ENCODE measurements around the gene MACF1.
A peak's percentile ranks its signal among the peaks of the same experiment; 100 is the strongest.

MACF1 gene

GRCh38 chr1:39294531-39294930, 90.0 kb downstream of the MACF1 start:
- no peak for DNase-seq

- DNase-seq, result no peak
These were observed 91.4 kb downstream of the MACF1 start for GRCh38 chr1:39295901-39296300.

- no peak for DNase-seq
These were observed 93.1 kb downstream of the MACF1 start for GRCh38 chr1:39297551-39297950.

GRCh38 chr1:39301606-39302005, 97.1 kb downstream of the MACF1 start:
- no peak for DNase-seq

- DNase-seq, result no peak
These were observed 101.1 kb downstream of the MACF1 start for GRCh38 chr1:39305555-39305954.

- DNase-seq, result no peak
These were observed 105.5 kb downstream of the MACF1 start for GRCh38 chr1:39310015-39310414.

- DNase-seq, result no peak
These were observed 106.2 kb downstream of the MACF1 start for GRCh38 chr1:39310691-39311090.

GRCh38 chr1:39317111-39317510, 112.6 kb downstream of the MACF1 start:
- no peak for DNase-seq

- DNase-seq, result no peak
These were observed 113.6 kb downstream of the MACF1 start for GRCh38 chr1:39317910-39318633.

- DNase-seq, result no peak
These were observed 117.5 kb downstream of the MACF1 start for GRCh38 chr1:39321979-39322378.

GRCh38 chr1:39322431-39322830, 117.9 kb downstream of the MACF1 start:
- DNase-seq, result no peak

GRCh38 chr1:39324888-39325287, 120.4 kb downstream of the MACF1 start:
- no peak for DNase-seq

- no peak for DNase-seq
These were observed 122.3 kb downstream of the MACF1 start for GRCh38 chr1:39326836-39327235.

- DNase-seq, result no peak
These were observed 123.6 kb downstream of the MACF1 start for GRCh38 chr1:39328095-39328494.

- no peak for DNase-seq
These were observed 124.2 kb downstream of the MACF1 start for GRCh38 chr1:39328586-39329121.

GRCh38 chr1:39331647-39332046, 127.2 kb downstream of the MACF1 start:
- peak in 1 of 58 donors; percentile 9 for DNase-seq

- peak in 10 of 58 donors; percentile 1 to 28 (median 6) for DNase-seq
These were observed 127.8 kb downstream of the MACF1 start for GRCh38 chr1:39332291-39332690.

- no peak for DNase-seq
These were observed 128.3 kb downstream of the MACF1 start for GRCh38 chr1:39332828-39333227.

GRCh38 chr1:39333296-39333695, 128.8 kb downstream of the MACF1 start:
- no peak for DNase-seq

GRCh38 chr1:39335216-39335615, 130.7 kb downstream of the MACF1 start:
- no peak for DNase-seq

GRCh38 chr1:39337067-39337466, 132.6 kb downstream of the MACF1 start:
- no peak for DNase-seq

- no peak for DNase-seq
These were observed 138.3 kb downstream of the MACF1 start for GRCh38 chr1:39342776-39343175.

- no peak for DNase-seq
These were observed 140.1 kb downstream of the MACF1 start for GRCh38 chr1:39344394-39345154.

Data from anterior cingulate cortex (tissue), 58 donors.